Activated CD4-positive, alpha-beta T cell treated with anti-CD3 and anti-CD28 coated beads, Interleukin-2, amount 50 U/mL, for 4 hours (primary cell): ENCODE results near the gene RAD51.

Experiments used
- DNase-seq, 2 experiments: peaks; one replicate each; pipeline ENCODE4 v3.0.0-alpha.2; 2020

The RAD51 gene

DNA sequence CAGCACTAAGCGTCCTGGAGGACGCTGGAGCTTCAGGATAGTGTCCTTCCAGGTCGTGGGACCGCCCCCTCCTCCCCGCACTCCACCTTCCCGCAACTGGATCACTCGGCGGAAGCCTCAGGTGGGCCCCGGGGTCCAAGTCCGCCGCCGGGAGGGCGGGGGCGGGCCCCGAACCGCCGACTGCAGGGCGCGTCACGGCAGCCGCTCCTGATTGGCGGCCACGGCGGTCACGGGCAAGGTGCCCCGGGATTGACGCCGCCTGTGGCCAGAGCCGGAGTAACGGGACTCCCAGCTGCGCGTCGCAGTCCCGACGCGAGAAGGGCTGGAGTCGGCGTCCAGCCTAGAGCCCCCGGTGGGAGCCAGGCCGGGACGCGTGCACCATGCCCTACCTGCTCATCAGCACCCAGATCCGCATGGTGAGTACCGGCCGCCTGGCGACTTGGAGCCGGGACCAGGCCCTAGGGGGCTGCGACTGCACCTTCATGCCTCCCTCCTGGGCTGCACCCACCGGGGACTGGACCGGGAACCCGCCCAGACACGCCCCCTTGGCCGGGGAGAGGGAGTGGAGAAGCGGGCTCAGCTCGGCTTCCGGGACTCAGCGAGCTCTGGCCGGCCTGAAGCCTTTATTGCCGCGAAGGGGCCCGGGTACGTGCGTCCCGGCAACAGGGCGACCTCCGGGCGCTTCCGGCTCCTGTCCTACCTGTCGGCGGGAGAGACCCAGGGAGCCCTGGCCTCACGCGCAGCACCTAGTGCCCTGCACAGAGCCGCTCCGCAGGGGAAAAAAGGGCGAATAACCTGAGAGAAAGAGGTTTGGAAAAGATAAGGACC is 69.0 kb downstream of the RAD51 start, which contains the start of gene GCHFR:
Gene GCHFR, plus strand, starts transcription at position 268 of the 828 bp plus-strand sequence. Its CDS starts 113 bp downstream, at position 381.
- DNase-seq, result peak; percentile 33 to 42

DNA sequence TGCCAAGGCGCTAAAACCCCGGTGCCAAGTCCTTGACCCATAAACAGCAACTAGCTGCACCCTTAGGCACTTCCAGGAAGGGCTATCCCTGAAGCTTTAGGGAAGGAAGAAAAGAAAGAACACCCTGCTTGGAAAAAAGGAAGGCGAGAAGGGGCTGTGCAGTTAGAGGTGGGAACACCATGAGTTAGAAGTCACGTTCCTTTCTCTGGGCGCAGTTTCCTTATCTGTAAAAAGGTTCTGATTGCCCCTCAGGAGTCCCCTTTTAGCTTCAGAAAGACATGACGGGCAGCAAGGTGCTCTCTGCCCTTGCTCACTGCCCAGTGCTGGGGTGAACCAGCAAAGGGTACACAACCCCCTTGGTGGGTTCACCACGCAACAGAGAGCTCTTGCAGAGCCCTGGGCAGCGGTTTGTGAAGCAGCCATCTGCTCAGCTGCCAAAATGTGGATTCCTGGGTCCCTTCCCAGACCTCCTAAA is 69.7 kb downstream of the RAD51 start:
- no peak for DNase-seq

GRCh38 chr15:40766194-40766815 is 71.3 kb downstream of the RAD51 start:
- DNase-seq, result no peak

GRCh38 chr15:40766906-40767837 is 72.2 kb downstream of the RAD51 start:
- no peak for DNase-seq

DNA sequence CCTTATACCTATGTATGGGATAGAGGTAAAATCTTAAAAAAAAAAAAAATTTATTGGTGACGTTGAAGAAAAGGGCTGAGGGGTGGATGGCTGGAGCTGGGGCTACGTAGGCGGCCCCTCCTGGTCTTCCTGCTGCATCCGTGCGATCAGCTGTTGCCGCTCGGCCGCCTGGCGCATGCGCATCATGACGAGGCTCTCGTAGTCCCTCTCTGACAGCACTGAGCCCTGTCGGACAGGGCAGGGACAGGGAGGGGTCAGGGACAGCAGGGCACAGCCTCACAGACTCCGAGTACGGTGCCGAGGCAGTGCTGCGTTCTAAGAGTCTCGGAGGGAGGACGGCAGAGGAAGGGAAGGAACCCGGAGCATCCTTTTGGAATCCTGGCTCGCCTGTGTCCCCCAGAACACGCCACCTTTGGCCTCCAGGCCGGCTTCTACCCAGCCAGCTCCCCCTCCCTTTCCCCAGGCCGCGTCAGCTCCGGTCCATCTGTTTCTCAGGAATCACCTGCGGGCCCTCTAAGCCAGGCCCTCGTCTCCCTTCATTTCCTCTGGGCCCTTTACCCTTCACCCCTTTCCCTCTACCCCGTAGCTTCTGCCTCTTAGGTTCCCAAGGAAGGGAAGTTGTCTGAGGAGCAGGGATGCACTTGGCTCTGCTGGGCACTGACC is 73.0 kb downstream of the RAD51 start:
- DNase-seq, result no peak

DNA sequence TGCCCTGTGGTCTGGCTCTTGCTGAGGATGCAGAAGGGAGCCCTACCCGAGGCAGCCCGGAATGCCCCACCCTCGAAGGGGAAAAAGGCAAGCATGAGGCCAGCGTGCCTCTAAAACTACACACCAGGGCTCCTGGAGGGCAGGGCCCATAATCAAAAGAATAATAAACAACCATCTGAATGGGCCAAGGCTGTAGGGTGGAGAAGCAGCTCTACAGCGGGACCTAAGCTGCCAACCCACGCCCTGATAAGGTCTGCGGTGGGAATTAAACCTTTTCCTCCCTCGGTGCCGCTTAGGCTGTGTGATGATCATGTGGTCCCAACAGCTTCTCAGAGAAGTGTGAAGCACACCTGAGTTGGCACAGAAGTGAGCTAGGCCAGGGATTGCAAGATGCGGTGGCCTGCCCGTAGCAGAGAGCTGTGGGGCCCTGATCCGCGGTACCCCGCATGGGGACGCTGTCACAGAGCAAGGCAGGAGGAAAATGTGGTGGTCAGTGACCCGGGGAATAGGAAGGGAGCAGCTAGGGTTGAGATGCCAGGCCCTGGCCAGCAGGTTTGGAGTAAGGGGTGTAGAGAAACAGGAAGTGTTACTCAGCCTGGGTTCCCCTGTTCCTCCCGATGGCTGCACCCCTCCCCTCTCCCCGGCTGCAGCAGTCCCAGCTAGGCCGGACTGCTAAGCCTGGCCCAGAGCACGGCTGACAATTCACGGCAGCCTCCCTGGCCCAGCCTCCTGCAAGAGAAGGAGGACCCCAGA is 73.7 kb downstream of the RAD51 start:
- DNase-seq, result no peak

- peak; percentile 62 to 72 for DNase-seq
Observed at GRCh38 chr15:40769274-40770146, 74.5 kb downstream of the RAD51 start, which contains the start of gene C15orf62. TSS of gene C15orf62 (plus strand) at chr15:40769980. CDS start at chr15:40770496, 516 bp downstream.

DNA sequence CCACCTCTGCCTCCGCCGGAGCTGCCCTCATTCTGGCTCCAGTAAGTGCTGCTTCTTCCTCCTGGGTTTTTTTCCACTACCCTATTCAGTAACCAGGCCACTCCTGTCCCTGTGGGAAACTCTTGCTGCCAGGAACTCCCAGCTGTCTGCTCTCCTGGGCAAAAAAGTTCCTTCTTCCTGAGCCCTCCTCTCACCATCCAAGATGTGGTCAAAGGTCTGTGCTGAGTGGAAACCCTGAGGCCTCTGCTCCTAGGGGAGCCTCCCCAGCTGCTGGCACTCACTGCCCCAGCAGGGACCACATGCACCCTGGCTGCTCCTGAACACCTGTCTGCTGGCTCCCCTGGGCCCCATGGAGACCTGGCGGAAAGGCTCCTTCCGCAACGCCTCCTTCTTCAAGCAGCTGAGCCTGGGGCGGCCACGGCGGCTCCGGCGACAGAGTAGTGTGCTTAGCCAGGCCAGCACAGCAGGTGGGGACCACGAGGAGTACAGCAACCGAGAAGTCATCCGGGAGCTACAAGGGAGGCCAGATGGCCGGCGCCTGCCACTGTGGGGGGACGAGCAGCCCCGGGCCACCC is 75.3 kb downstream of the RAD51 start:
- DNase-seq, result no peak

- no peak for DNase-seq
Observed at GRCh38 chr15:40771242-40771641, 76.3 kb downstream of the RAD51 start.

- no peak for DNase-seq
Observed at GRCh38 chr15:40772014-40772413, 77.0 kb downstream of the RAD51 start.

GRCh38 chr15:40773496-40773895 is 78.5 kb downstream of the RAD51 start:
- no peak for DNase-seq

DNA sequence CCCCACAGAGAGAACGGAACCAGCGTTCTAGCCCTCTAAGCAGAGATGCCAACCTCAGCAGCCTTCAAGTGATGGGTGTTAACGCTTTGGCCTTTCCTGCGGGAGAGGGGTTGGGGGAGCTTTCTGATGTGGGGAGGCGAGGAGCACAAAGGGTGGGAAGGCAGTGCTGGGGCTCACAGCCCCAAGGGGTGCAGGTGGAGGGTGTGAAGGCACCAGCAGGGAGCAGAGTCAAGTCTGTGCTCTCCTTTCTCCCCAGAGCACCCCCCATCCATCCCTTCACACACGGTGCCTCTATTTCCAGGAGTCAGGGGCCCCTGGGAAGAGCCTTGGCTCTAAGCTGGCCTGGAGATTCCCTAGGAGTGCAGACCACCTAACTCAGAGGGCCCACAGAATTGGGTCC is 78.9 kb downstream of the RAD51 start:
- no peak for DNase-seq

GRCh38 chr15:40775007-40775406 is 80.0 kb downstream of the RAD51 start:
- no peak for DNase-seq

DNA sequence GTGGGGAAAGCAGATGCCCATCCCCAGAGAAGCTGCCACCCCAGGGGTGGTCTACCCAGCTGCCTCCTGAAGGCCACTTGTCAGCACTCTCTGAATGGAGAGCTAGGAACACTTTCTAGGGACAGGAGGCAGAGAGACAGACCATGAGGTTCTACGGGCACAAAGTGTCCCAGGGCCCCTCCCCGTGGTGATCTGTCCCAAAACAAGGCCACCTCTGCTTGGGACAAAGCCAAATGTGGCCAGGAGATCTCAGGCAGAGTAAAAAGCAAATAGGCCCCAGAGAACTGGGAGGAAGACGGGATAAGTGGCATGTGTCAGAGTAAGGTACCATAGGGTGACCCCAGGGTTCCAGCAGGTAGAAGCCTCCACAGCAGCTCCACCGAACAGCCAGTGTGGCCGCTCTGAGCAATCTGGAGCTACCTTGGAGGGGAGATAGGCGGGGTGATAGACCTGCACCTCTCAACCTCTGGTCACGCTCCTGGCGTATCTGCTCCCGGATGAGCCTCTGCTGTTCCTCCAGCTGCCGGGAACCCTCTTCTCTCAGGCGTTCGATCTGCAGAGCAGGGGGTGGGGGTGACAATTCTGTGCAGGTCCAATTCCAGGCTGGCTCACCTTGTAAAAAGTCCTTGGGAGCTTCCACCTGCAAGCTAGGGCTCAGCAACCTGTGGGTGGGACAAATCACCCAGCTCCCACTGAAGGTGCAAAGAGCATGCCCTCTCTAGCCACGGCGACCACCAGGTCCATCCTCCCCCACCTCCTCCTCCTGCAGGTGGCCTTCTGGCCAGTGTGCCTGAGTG is 81.0 kb downstream of the RAD51 start:
- DNase-seq, result no peak

DNA sequence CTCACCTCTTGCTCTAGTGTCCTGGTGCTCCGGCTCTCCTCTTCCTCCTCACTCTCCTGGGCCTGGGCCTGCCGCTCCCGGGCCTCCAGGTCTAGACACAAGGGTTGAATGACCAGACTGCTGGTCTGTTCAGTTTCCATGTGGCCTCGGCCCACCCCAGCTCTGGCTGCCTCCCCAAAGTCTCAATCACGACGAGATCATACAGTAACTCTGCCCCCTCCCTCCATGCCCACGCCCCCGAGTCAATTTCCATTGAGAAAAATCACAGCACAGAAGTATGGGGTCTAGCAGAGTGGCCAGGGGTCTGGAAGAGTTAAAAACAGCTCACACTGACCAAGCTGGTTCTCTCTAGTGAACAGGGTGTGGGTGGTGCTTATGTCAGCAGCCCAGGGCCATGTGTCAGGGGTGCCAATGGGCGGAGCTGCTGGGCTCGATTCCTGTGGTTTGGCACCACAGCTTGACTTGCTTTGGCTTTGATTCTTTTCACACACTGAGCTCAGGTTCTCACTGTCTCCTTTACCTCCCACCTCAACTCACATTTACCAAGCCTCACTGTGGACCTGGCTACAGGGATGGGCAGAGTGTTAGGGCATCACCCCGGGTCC is 81.7 kb downstream of the RAD51 start:
- DNase-seq, result no peak
